Fibroblast of lung (primary cell): ENCODE measurements around the gene NRG2. TPM values are rescaled to one million over a fixed set of nuclear protein-coding genes. Genes with fewer than 3 reads are reported as not detected.

Experiments used
- DNase-seq, 2 donors: peaks; one replicate each; pipeline versions ENCODE4 v3.0.0 to v3.0.0-alpha.2; 2010; ENCODE audit warnings: low read depth in 2 of 2
- H2AFZ ChIP-seq: 2 replicates; pipeline ENCODE4 v1.5.1; 2012; ENCODE audit warnings: low read length, control low read depth, inconsistent platforms
- H3K27ac ChIP-seq: 2 replicates; pipeline ENCODE4 v1.5.1; 2011; ENCODE audit warnings: low read length, control low read depth; ENCODE audit not compliant: insufficient read depth
- H3K27me3 ChIP-seq: 2 replicates; pipeline ENCODE4 v1.5.1; 2011; ENCODE audit warnings: mild to moderate bottlenecking, low read length; ENCODE audit not compliant: control insufficient read depth, insufficient read depth
- H3K36me3 ChIP-seq: 2 replicates; pipeline ENCODE4 v1.5.1; 2011; ENCODE audit warnings: low read length; ENCODE audit not compliant: control insufficient read depth, insufficient read depth
- H3K4me1 ChIP-seq: 2 replicates; pipeline ENCODE4 v1.5.1; 2011; ENCODE audit warnings: low read length; ENCODE audit not compliant: control insufficient read depth, insufficient read depth; ENCODE audit errors: extremely low read depth
- H3K4me2 ChIP-seq: 2 replicates; pipeline ENCODE4 v1.5.1; 2011; ENCODE audit warnings: low read length, control low read depth; ENCODE audit not compliant: insufficient read depth; ENCODE audit errors: extremely low read depth
- H3K4me3 ChIP-seq, 4 experiments: fragments of 200-600 bp in 1 of 4; sonication (generic) in 1 of 4; replicated peaks in 1 of 4; 2 replicates each; pipeline ENCODE4 v1.5.1; 2011 to 2016; ENCODE audit warnings: low read length in 4 of 4, low read depth in 3 of 4, mild to moderate bottlenecking in 3 of 4, control low read depth in 2 of 4, inconsistent platforms in 1 of 4, mixed read lengths in 1 of 4; ENCODE audit not compliant: insufficient read depth in 1 of 4; ENCODE audit errors: control extremely low read depth in 1 of 4
- H3K79me2 ChIP-seq: 2 replicates; pipeline ENCODE4 v1.5.1; 2012; ENCODE audit warnings: mild to moderate bottlenecking, low read length, inconsistent platforms; ENCODE audit not compliant: control insufficient read depth, insufficient read depth
- H3K9ac ChIP-seq: 2 replicates; pipeline ENCODE4 v1.5.1; 2011; ENCODE audit warnings: mild to moderate bottlenecking, low read length, control low read depth; ENCODE audit not compliant: insufficient read depth
- H3K9me3 ChIP-seq: 2 replicates; pipeline ENCODE4 v1.5.1; 2012; ENCODE audit warnings: low read depth, low read length; ENCODE audit not compliant: control insufficient read depth, insufficient read depth
- H4K20me1 ChIP-seq: 2 replicates; pipeline ENCODE4 v1.5.1; 2011; ENCODE audit warnings: low read length; ENCODE audit not compliant: control insufficient read depth, insufficient read depth; ENCODE audit errors: extremely low read depth
- EZH2 ChIP-seq: IDR thresholded peaks from 2 replicates; pipeline ENCODE4 v1.5.1; 2012; ENCODE audit warnings: low read length, control low read depth, mild to moderate bottlenecking; ENCODE audit errors: missing control alignments
- polyA plus RNA-seq, 2 donors: library from polyadenylated mRNA; depleted of rRNA in 1 of 2; stranded (reverse) in 1 of 2; unstranded in 1 of 2; fragments of >200 nt; gene quantifications; 2 replicates each; pipeline ENCODE4 v1.2.1, GENCODE V29; 2011 to 2012; ENCODE audit warnings: missing spikeins in 1 of 2
- total RNA-seq: library from RNA; depleted of rRNA; stranded (reverse); fragments of >200 nt; gene quantifications from 2 replicates; pipeline ENCODE4 v1.2.1, GENCODE V29; 2014
- TF ChIP-seq, protein P1 (sequence below), 2 donors: IDR thresholded peaks in 1 of 2; conservative IDR thresholded peaks in 1 of 2; 1 replicate in 1 of 2; 2 replicates in 1 of 2; pipeline ENCODE4 v1.5.1; 2011 to 2012; ENCODE audit warnings: low read length in 2 of 2, control low read depth in 1 of 2, inconsistent platforms in 1 of 2, low read depth in 1 of 2, mild to moderate bottlenecking in 1 of 2

The NRG2 gene
- total and polyA plus RNA-seq, 2 donors (not counting 1 experiment from before 2014, with no cell fraction given), result 0.28 to 1.3 TPM

DNA sequence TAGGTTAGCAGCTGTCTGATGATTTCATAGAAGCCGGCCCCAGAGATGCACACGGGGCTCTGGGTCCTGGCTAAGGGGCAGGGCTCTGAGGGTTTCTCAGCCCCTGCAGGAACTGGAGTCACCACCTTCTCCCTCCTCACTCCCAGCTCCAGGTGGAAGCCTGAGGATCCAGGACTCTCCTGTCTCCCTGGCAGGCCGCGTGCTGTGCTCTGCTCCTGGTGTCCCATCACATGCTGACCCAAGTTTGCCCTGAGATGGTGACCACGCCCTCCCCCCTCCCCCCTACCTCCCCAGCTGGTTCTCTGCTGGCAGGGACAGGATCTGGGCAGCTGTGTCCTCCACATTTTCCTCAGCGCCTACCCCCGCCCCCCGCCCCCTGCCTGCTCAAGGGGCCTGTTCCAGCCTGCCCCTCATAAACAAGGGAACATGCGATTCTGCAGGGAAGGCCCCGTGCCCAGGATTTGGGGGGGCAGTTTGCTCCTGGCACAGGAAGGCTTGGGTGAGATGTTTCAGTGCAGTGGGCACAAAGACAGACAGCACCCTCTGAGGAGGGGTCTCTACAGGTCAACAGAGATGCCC is 160.0 kb downstream of the NRG2 start:
- Histone ChIP-seq H3K4me3 (no peak overlapping the region), H3K4me1 (no peaks in the 10 kb centered on the region), H3K27ac (no peak overlapping the region), H3K36me3 (no peaks in the 10 kb centered on the region), H2AFZ (no peak overlapping the region), H4K20me1 (no peaks in the 10 kb centered on the region), H3K4me2 (no peak overlapping the region), H3K9ac (no peak overlapping the region), H3K27me3 (peaks cover 12% of the 10 kb centered on the region), H3K9me3 (no peaks in the 10 kb centered on the region), H3K79me2 (no peaks in the 10 kb centered on the region)
- TF ChIP-seq EZH2, result no peak
- TF ChIP-seq, protein P1, sequence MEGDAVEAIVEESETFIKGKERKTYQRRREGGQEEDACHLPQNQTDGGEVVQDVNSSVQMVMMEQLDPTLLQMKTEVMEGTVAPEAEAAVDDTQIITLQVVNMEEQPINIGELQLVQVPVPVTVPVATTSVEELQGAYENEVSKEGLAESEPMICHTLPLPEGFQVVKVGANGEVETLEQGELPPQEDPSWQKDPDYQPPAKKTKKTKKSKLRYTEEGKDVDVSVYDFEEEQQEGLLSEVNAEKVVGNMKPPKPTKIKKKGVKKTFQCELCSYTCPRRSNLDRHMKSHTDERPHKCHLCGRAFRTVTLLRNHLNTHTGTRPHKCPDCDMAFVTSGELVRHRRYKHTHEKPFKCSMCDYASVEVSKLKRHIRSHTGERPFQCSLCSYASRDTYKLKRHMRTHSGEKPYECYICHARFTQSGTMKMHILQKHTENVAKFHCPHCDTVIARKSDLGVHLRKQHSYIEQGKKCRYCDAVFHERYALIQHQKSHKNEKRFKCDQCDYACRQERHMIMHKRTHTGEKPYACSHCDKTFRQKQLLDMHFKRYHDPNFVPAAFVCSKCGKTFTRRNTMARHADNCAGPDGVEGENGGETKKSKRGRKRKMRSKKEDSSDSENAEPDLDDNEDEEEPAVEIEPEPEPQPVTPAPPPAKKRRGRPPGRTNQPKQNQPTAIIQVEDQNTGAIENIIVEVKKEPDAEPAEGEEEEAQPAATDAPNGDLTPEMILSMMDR (conservative IDR thresholded peaks at IDR 0.05 in 1 of 2, IDR thresholded peaks at IDR 0.05 in 1 of 2; ENCODE audit: low read depth in 1 of 2, low read length in 2 of 2), result no peak
- DNase-seq, result no peak

DNA sequence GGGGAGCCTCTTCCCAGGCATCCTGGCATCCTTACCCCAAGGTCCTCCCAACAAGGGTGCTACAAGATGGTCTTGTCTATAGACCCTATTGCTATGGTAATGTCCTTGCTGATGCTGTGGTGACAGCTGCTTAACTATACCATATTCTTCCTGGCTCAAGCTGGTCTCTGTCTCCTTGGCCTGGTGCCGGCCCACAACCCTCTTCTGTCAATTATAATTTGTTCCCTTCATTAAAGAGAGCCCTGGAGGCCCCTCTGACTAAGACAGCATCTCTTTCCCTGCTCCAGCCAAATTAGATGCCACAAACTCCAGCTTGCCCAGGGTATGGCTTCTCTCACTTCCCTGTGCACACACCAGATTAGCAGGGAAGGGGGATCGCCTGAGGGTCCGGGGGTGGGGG is 160.8 kb downstream of the NRG2 start:
- no peak overlapping the region for H3K4me2 ChIP-seq
- H3K36me3 ChIP-seq, result no peaks in the 10 kb centered on the region
- no peak overlapping the region for H3K9ac ChIP-seq
- H2AFZ ChIP-seq, result no peak overlapping the region
- H3K4me1 ChIP-seq, result no peaks in the 10 kb centered on the region
- H4K20me1 ChIP-seq, result no peaks in the 10 kb centered on the region
- H3K27ac ChIP-seq, result no peak overlapping the region
- H3K79me2 ChIP-seq, result no peaks in the 10 kb centered on the region
- H3K27me3 ChIP-seq, result peaks cover 9% of the 10 kb centered on the region
- no peak overlapping the region for H3K4me3 ChIP-seq
- no peaks in the 10 kb centered on the region for H3K9me3 ChIP-seq
- TF ChIP-seq, protein P1 (conservative IDR thresholded peaks at IDR 0.05 in 1 of 2, IDR thresholded peaks at IDR 0.05 in 1 of 2; ENCODE audit: low read depth in 1 of 2, low read length in 2 of 2), result no peak
- TF ChIP-seq EZH2, result no peak
- no peak for DNase-seq

DNA sequence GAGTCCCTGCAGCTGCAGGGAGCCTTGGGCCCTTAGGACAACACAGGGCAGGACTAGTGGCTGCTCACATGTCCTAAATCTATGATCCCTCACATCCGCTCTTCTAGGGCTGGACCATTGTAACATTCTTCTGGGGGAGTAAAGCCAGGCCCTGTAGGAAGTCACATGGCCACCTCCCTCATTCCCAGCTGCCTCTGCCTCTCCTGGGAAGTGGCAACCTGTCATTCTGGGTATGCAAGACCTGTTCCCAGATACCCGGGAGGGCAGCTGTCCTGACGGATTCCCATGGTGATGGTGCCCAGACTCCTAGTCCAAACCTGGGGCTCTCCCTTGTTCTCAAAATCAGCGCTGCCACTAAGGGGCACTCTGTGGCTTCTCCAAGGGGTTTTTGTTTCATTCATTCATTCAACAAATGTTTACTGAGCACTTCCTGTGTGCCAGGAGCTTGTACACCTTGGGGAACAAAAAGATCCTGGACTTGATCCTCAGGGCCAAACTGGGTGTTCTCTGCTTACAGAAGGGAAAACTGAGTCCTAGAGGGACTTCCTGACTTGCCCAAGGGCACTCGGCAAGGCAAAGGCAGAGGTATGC is 161.9 kb downstream of the NRG2 start:
- no peak overlapping the region for H3K4me2 ChIP-seq
- no peak for DNase-seq
- TF ChIP-seq, protein P1 (conservative IDR thresholded peaks at IDR 0.05 in 1 of 2, IDR thresholded peaks at IDR 0.05 in 1 of 2; ENCODE audit: low read depth in 1 of 2, low read length in 2 of 2), result no peak
- H3K27ac ChIP-seq, result no peak overlapping the region
- no peaks in the 10 kb centered on the region for H3K9me3 ChIP-seq
- H4K20me1 ChIP-seq, result no peaks in the 10 kb centered on the region
- peaks cover 9% of the 10 kb centered on the region for H3K27me3 ChIP-seq
- no peak overlapping the region for H3K9ac ChIP-seq
- no peaks in the 10 kb centered on the region for H3K4me1 ChIP-seq
- no peaks in the 10 kb centered on the region for H3K79me2 ChIP-seq
- H2AFZ ChIP-seq, result no peak overlapping the region
- H3K4me3 ChIP-seq, result no peak overlapping the region
- no peaks in the 10 kb centered on the region for H3K36me3 ChIP-seq
